H1 (cell line): Measurements from ENCODE around the gene TKTL2. TPM values are rescaled to one million over a fixed set of nuclear protein-coding genes. Genes with fewer than 3 reads are reported as not detected.

Source experiments
- CTCF ChIA-PET: fragments of 300-600 bp; sonication (Branson Sonifier 250); formaldehyde crosslinking; loops from one replicate; lab custom pipeline; 2021; ENCODE audit not compliant: partially characterized antibody; lab: Charles Lee
- POLR2A ChIA-PET: fragments of 300-600 bp; sonication (Branson Sonifier 250); formaldehyde crosslinking; loops from one replicate; lab custom pipeline; 2021; ENCODE audit warnings: inconsistent platforms; ENCODE audit not compliant: partially characterized antibody; lab: Charles Lee
- DNase-seq, 2 experiments: peaks; one replicate each; pipeline versions ENCODE4 v3.0.0 to v3.0.0-alpha.2; 2010 to 2022; ENCODE audit warnings: low spot score in 2 of 2, low read depth in 1 of 2, mixed read lengths in 1 of 2
- FAIRE-seq: peaks from 2 replicates; lab custom pipeline; 2011; peaks lifted over from hg19 to GRCh38; lab: Jason Lieb, UNC
- H2AFZ ChIP-seq: 2 replicates; pipeline ENCODE4 v1.8.1; 2012; ENCODE audit warnings: low read length, inconsistent platforms
- H2AK5ac ChIP-seq: 2 replicates; pipeline ENCODE4 v1.6.1; 2013; ENCODE audit warnings: low read depth, low read length
- H2BK120ac ChIP-seq: replicated peaks from 2 replicates; pipeline ENCODE3; 2013; ENCODE audit warnings: low read depth, low read length, inconsistent platforms
- H2BK12ac ChIP-seq: 2 replicates; pipeline ENCODE4 v1.6.1; 2013; ENCODE audit warnings: low read depth, low read length
- H2BK15ac ChIP-seq: 2 replicates; pipeline ENCODE4 v1.6.1; 2013; ENCODE audit warnings: low read length
- H2BK20ac ChIP-seq: 2 replicates; pipeline ENCODE4 v1.6.1; 2013; ENCODE audit warnings: low read length
- H2BK5ac ChIP-seq: 2 replicates; pipeline ENCODE4 v1.6.1; 2013; ENCODE audit warnings: low read depth, low read length
- H3K14ac ChIP-seq: 2 replicates; pipeline ENCODE4 v1.6.1; 2013; ENCODE audit warnings: inconsistent platforms; ENCODE audit not compliant: insufficient read length
- H3K18ac ChIP-seq: 2 replicates; pipeline ENCODE4 v1.6.1; 2013; ENCODE audit warnings: low read length; ENCODE audit errors: extremely low read depth
- H3K23ac ChIP-seq: 2 replicates; pipeline ENCODE4 v1.6.1; 2013; ENCODE audit warnings: inconsistent platforms; ENCODE audit not compliant: insufficient read length
- H3K23me2 ChIP-seq: 2 replicates; pipeline ENCODE4 v1.6.1; 2013; ENCODE audit warnings: low read depth, low read length
- H3K27ac ChIP-seq: 2 replicates; pipeline ENCODE4 v1.6.1; 2011; ENCODE audit warnings: low read depth, low read length, inconsistent platforms
- H3K27me3 ChIP-seq, 4 experiments: replicated peaks in 1 of 4; 1 replicate in 1 of 4; 2 replicates in 3 of 4; pipeline versions ENCODE4 v1.6.1 to v1.8.1; 2011 to 2013; ENCODE audit warnings: low read length in 3 of 4, mild to moderate bottlenecking in 3 of 4, inconsistent platforms in 2 of 4, mixed read lengths in 2 of 4, moderate library complexity in 1 of 4; ENCODE audit not compliant: control insufficient read depth in 3 of 4, insufficient read depth in 3 of 4; ENCODE audit errors: extremely low read depth in 1 of 4
- H3K36me3 ChIP-seq, 4 experiments: 2 replicates each; pipeline versions ENCODE4 v1.6.1 to v1.8.1; 2011 to 2013; ENCODE audit warnings: mild to moderate bottlenecking in 4 of 4, low read length in 3 of 4, moderate library complexity in 2 of 4, control low read depth in 1 of 4, inconsistent platforms in 1 of 4; ENCODE audit not compliant: insufficient read depth in 4 of 4, control insufficient read depth in 2 of 4
- H3K4ac ChIP-seq: replicated peaks from 2 replicates; pipeline ENCODE3; 2013; ENCODE audit warnings: low read length, low read depth, mixed read lengths, inconsistent platforms; ENCODE audit not compliant: insufficient read length
- H3K4me1 ChIP-seq, 4 experiments: replicated peaks in 1 of 4; 1 replicate in 1 of 4; 2 replicates in 3 of 4; pipeline versions ENCODE4 v1.6.1 to v1.8.1; 2011 to 2013; ENCODE audit warnings: low read length in 3 of 4, inconsistent platforms in 2 of 4, mixed read lengths in 1 of 4; ENCODE audit not compliant: insufficient read depth in 4 of 4, control insufficient read depth in 3 of 4
- H3K4me2 ChIP-seq, 2 experiments: 2 replicates each; pipeline versions ENCODE4 v1.6.1 to v1.8.1; 2011 to 2013; ENCODE audit warnings: low read depth in 2 of 2, low read length in 2 of 2, control low read depth in 1 of 2, inconsistent platforms in 1 of 2, mild to moderate bottlenecking in 1 of 2; ENCODE audit not compliant: insufficient read depth in 1 of 2
- H3K4me3 ChIP-seq, 4 experiments: fragments of 200-600, 300-600 bp in 1 of 4; sonication (generic), shearing (Covaris generic), sonication (Bioruptor Twin) in 1 of 4; 2 replicates each; pipeline versions ENCODE4 v1.5.1 to v1.8.1; 2011 to 2016; ENCODE audit warnings: low read length in 4 of 4, low read depth in 3 of 4, control low read depth in 2 of 4, inconsistent platforms in 2 of 4, mild to moderate bottlenecking in 2 of 4, mixed read lengths in 1 of 4, moderate library complexity in 1 of 4; ENCODE audit not compliant: insufficient read depth in 2 of 4; ENCODE audit errors: extremely low read depth in 1 of 4
- H3K56ac ChIP-seq: replicated peaks from 2 replicates; pipeline ENCODE3; 2013; ENCODE audit warnings: low read depth, mild to moderate bottlenecking, mixed read lengths, low read length, inconsistent platforms; ENCODE audit not compliant: insufficient read length
- H3K79me1 ChIP-seq: 2 replicates; pipeline ENCODE4 v1.6.1; 2013; ENCODE audit warnings: low read depth, low read length, control low read depth
- H3K79me2 ChIP-seq, 2 experiments: 2 replicates each; pipeline versions ENCODE4 v1.6.1 to v1.8.1; 2012 to 2013; ENCODE audit warnings: low read length in 2 of 2, mild to moderate bottlenecking in 2 of 2, inconsistent platforms in 1 of 2; ENCODE audit not compliant: insufficient read depth in 2 of 2, control insufficient read depth in 1 of 2
- H3K9ac ChIP-seq, 4 experiments: replicated peaks in 1 of 4; 1 replicate in 1 of 4; 2 replicates in 3 of 4; pipeline versions ENCODE4 v1.6.1 to v1.8.1; 2011 to 2013; ENCODE audit warnings: low read depth in 3 of 4, low read length in 3 of 4, control low read depth in 2 of 4, mild to moderate bottlenecking in 2 of 4, moderate library complexity in 2 of 4, inconsistent platforms in 1 of 4; ENCODE audit errors: extremely low read depth in 1 of 4
- H3K9me3 ChIP-seq, 2 experiments: 2 replicates each; pipeline versions ENCODE4 v1.6.1 to v1.8.1; 2012 to 2013; ENCODE audit warnings: mild to moderate bottlenecking in 2 of 2, moderate library complexity in 2 of 2, control low read depth in 1 of 2, inconsistent platforms in 1 of 2, low read depth in 1 of 2, low read length in 1 of 2, mixed read lengths in 1 of 2; ENCODE audit not compliant: insufficient read depth in 2 of 2
- H4K20me1 ChIP-seq, 2 experiments: replicated peaks in 1 of 2; 2 replicates each; pipeline versions ENCODE3 to v1.8.1; 2011 to 2013; ENCODE audit warnings: inconsistent platforms in 2 of 2, low read length in 2 of 2, mild to moderate bottlenecking in 1 of 2; ENCODE audit not compliant: insufficient read depth in 2 of 2, control insufficient read depth in 1 of 2
- H4K5ac ChIP-seq: 2 replicates; pipeline ENCODE4 v1.6.1; 2013; ENCODE audit warnings: low read length, low read depth, mixed read lengths, inconsistent platforms; ENCODE audit not compliant: insufficient read length
- H4K8ac ChIP-seq: 2 replicates; pipeline ENCODE4 v1.8.0; 2013; ENCODE audit warnings: mild to moderate bottlenecking, moderate library complexity, low read length, inconsistent platforms; ENCODE audit not compliant: insufficient read depth; ENCODE audit errors: extremely low read depth
- H4K91ac ChIP-seq: replicated peaks from 2 replicates; pipeline ENCODE3; 2013; ENCODE audit warnings: low read length, mixed read lengths, inconsistent platforms; ENCODE audit not compliant: insufficient read length
- BACH1 ChIP-seq: IDR thresholded peaks from 2 replicates; pipeline ENCODE4 v1.6.1; 2012; ENCODE audit warnings: low read length, improper control_type of control experiment
- CBX5 ChIP-seq: fragments of 300-800, 300-1000 bp; sonication (generic); IDR thresholded peaks from 2 replicates; pipeline ENCODE4 v1.7.1; 2016; ENCODE audit warnings: antibody characterized with exemption, low read length, low read depth
- SIN3A ChIP-seq, 2 experiments: IDR thresholded peaks in 1 of 2; conservative IDR thresholded peaks in 1 of 2; 2 replicates each; pipeline ENCODE4 v1.6.1; 2011 to 2012; ENCODE audit warnings: low read length in 2 of 2, improper control_type of control experiment in 1 of 2, low read depth in 1 of 2, mild to moderate bottlenecking in 1 of 2
- WGBS, 2 experiments: shearing (Covaris generic) in 1 of 2; methylation state at CpG; one replicate each; pipeline versions ENCODE4 v1.1.6 to v1.1.7; 2013 to 2015; ENCODE audit warnings: low lambda C conversion rate in 2 of 2, mixed read lengths in 2 of 2, inconsistent platforms in 1 of 2, low coverage in 1 of 2, missing lambda C conversion rate in 1 of 2; ENCODE audit not compliant: insufficient replicate concordance in 2 of 2, insufficient coverage in 1 of 2, insufficient read length in 1 of 2; ENCODE audit errors: extremely low coverage in 1 of 2, missing lambda C conversion rate in 1 of 2; 5-methylcytosine and 5-hydroxymethylcytosine counted together
- polyA plus RNA-seq, 7 experiments: library from polyadenylated mRNA; depleted of rRNA in 3 of 7; stranded (reverse) in 5 of 7; unstranded in 2 of 7; fragments of >200 nt in 5 of 7; fragments of 200-250 nt in 2 of 7; gene quantifications; 1 replicate in 5 of 7; 2 replicates in 1 of 7; 4 replicates in 1 of 7; pipeline versions ENCODE4 v1.2.1 to v1.2.3, GENCODE V29; 2011 to 2013; ENCODE audit warnings: missing spikeins in 2 of 7, mixed read lengths in 2 of 7
- total RNA-seq: library from RNA; stranded (reverse); fragmentation: NEBNext Ultra II Directional; extraction: Animal tissue kit (Norgen Biotek cat#: 25700); gene quantifications from 2 replicates; pipeline ENCODE4 v1.2.1, GENCODE V29; 2021
- TF ChIP-seq, protein P1 (sequence below): IDR thresholded peaks from 2 replicates; pipeline ENCODE4 v1.6.1; 2011; ENCODE audit warnings: low read length, improper control_type of control experiment

Gene TKTL2
- total and polyA plus RNA-seq, 2 of the 8 experiments (the other 6 are each of a cell fraction or from before 2014, with no cell fraction given), result not detected

DNA sequence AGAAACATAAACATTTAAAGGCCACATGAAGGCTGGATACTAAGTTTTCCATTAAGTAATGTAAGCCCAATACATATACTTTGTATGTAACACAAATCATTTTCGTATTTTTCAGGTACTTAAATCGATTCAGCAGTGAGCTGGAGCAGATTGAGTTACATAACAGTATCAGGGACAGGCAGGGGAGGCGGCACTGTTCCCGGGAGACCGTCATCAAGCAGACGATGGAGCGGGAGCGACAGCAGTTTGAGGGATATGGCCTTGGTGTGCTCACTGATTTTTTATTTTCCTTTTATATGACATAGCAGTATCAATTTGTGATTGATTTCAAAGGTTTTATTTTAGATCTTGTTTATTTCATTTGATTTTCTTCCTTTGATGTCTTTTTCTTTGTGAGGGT is 41.6 kb upstream of the TKTL2 start:
- H3K27ac ChIP-seq, result no peak overlapping the region
- no peak overlapping the region for H3K14ac ChIP-seq
- peaks cover 15 to 78% (median 31%) of the 10 kb centered on the region in 4 experiments for H3K36me3 ChIP-seq
- no peak overlapping the region for H2AK5ac ChIP-seq
- H3K56ac ChIP-seq, result no peak overlapping the region
- POLR2A ChIA-PET, result interaction anchor here (0.8 kb wide), 1 partner anchor 21 kb away, joined by 3 read pairs; the partner anchor contains the start of gene TMA16
- no peaks in the 10 kb centered on the region for H3K9me3 ChIP-seq
- no peak overlapping the region for H3K4me3 ChIP-seq
- no peak overlapping the region for H3K4ac ChIP-seq
- H2AFZ ChIP-seq, result no peak overlapping the region
- no peaks in the 10 kb centered on the region for H3K4me1 ChIP-seq
- no peak for TF ChIP-seq SIN3A (conservative IDR thresholded peaks at IDR 0.05 in 1 of 2, IDR thresholded peaks at IDR 0.05 in 1 of 2; ENCODE audit: low read depth in 1 of 2, low read length in 2 of 2)
- TF ChIP-seq, protein P1, sequence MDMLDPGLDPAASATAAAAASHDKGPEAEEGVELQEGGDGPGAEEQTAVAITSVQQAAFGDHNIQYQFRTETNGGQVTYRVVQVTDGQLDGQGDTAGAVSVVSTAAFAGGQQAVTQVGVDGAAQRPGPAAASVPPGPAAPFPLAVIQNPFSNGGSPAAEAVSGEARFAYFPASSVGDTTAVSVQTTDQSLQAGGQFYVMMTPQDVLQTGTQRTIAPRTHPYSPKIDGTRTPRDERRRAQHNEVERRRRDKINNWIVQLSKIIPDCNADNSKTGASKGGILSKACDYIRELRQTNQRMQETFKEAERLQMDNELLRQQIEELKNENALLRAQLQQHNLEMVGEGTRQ, result no peak
- no peak for TF ChIP-seq CBX5
- TF ChIP-seq BACH1, result no peak
- H4K91ac ChIP-seq, result no peak overlapping the region
- no peaks in the 10 kb centered on the region for H3K23me2 ChIP-seq
- H3K79me2 ChIP-seq, result peaks cover 0 to 20% of the 10 kb centered on the region in 2 experiments; a peak in 2 of 4 replicates
- H2BK12ac ChIP-seq, result no peak overlapping the region
- H3K18ac ChIP-seq, result no peak overlapping the region
- CTCF ChIA-PET, result no interaction called here
- no peak overlapping the region for H2BK15ac ChIP-seq
- H3K9ac ChIP-seq, result no peak overlapping the region
- no peaks in the 10 kb centered on the region; the same call in 1 of the 2 replicates for H3K79me1 ChIP-seq
- DNase-seq (no peak), FAIRE-seq (no peak)
- H3K4me2 ChIP-seq, result no peak overlapping the region
- no peak overlapping the region for H2BK20ac ChIP-seq
- no peak overlapping the region for H2BK120ac ChIP-seq
- H4K8ac ChIP-seq, result no peak overlapping the region
- H3K27me3 ChIP-seq, result no peaks in the 10 kb centered on the region
- no peak overlapping the region for H3K23ac ChIP-seq
- H2BK5ac ChIP-seq, result no peak overlapping the region
- 98% methylated on average over 8 of the region's 8 CpGs; no CpG with 5 or more reads in 1 of the 2 experiments for WGBS, 2 experiments
- no peaks in the 10 kb centered on the region for H4K20me1 ChIP-seq
- no peak overlapping the region for H4K5ac ChIP-seq
